ENCODE data around the gene ZNF280C.

ZNF280C gene

GRCh38 chrX:130251671-130252070, 17.0 kb downstream of the ZNF280C start:
- H3K27ac ChIP-seq (ENCODE audit: extremely low read depth, low read depth, low read length) = no peak overlapping the region
- peaks cover 0 to 5% of the 10 kb centered on the region in 2 experiments; a peak in 2 of 3 replicates for H3K36me3 ChIP-seq (ENCODE audit: control insufficient read depth in 2 of 2, insufficient read depth in 1 of 2, low read length in 2 of 2)
- no peaks in the 10 kb centered on the region for H3K4me1 ChIP-seq (ENCODE audit: control insufficient read depth, insufficient read depth, low read length)
- TF ChIP-seq PRDM2 (tag by site-specific recombination; IDR thresholded peaks at IDR 0.05; ENCODE audit: borderline replicate concordance) = no peak
- TF ChIP-seq BCL11B (tag by site-specific recombination; IDR thresholded peaks at IDR 0.05; ENCODE audit: low read depth) = no peak
- TF ChIP-seq ZNF354C (tag by site-specific recombination; IDR thresholded peaks at IDR 0.05; ENCODE audit: borderline replicate concordance, low read depth) = no peak
- no peak for TF ChIP-seq ZNF518A (tag by site-specific recombination; conservative IDR thresholded peaks at IDR 0.05; ENCODE audit: low read depth)
- TF ChIP-seq ZNF121 (tag by site-specific recombination; IDR thresholded peaks at IDR 0.05) = no peak
- no peak for TF ChIP-seq MEIS1 (CRISPR knock-in tag; IDR thresholded peaks at IDR 0.05; ENCODE audit: borderline replicate concordance)
- no peak for TF ChIP-seq ZNF112 (tag by site-specific recombination; IDR thresholded peaks at IDR 0.05)
- no peak for TF ChIP-seq ZNF624 (tag by site-specific recombination; IDR thresholded peaks at IDR 0.05)
- TF ChIP-seq ZNF391 (tag by site-specific recombination; IDR thresholded peaks at IDR 0.05; ENCODE audit: borderline replicate concordance, low read depth) = no peak
- no peak for TF ChIP-seq ZBTB26 (tag by site-specific recombination; optimal IDR thresholded peaks at IDR 0.05)
- TF ChIP-seq ZNF701 (tag by site-specific recombination; IDR thresholded peaks at IDR 0.05) = no peak
- no peak for TF ChIP-seq ZNF48 (tag by site-specific recombination; IDR thresholded peaks at IDR 0.05)
- TF ChIP-seq WT1 (tag by site-specific recombination; IDR thresholded peaks at IDR 0.05) = no peak
- no peak for TF ChIP-seq MYNN (tag by site-specific recombination; IDR thresholded peaks at IDR 0.05; ENCODE audit: borderline replicate concordance)
- TF ChIP-seq KLF1 (tag by site-specific recombination; IDR thresholded peaks at IDR 0.05) = no peak
- no peaks in the 10 kb centered on the region for H3K9me3 ChIP-seq (ENCODE audit: control insufficient read depth, insufficient read depth, low read depth, low read length)
- ChIA-PET CTCF (interaction anchor here (1.2 kb wide), 1 partner anchor 525 kb away, joined by 3 read pairs; no protein-coding TSS in a partner anchor), POLR2A (no interaction called here)
- no peak overlapping the region for H3K4me3 ChIP-seq (ENCODE audit: low read depth, low read length)

All from HEK293 (cell line).